DND-41 (cell line): ENCODE measurements around the gene CTNNBL1.
"Not testable (repeated sequence)": the region's sequence is repeated elsewhere in the genome, so short reads cannot be mapped to it uniquely, and the experiment has no call there.

Experiments
- ATAC-seq: fragments of 200-7000 bp; cut with Tn5 transposase; 3 replicates; pipeline ENCODE4 v1.9.1; 2021; ENCODE audit warnings: low read depth; ENCODE audit not compliant: insufficient read depth
- DNase-seq: peaks from one replicate; pipeline ENCODE4 v3.0.0-alpha.2; 2020
- H2AFZ ChIP-seq: 2 replicates; pipeline ENCODE4 v1.6.0; 2012; ENCODE audit warnings: low read depth, low read length
- H3K27ac ChIP-seq: 2 replicates; pipeline ENCODE4 v1.5.1; 2012; ENCODE audit warnings: low read length, inconsistent platforms
- H3K27me3 ChIP-seq: fragments of 200-600 bp; sonication (generic); 2 replicates; pipeline ENCODE4 v1.6.0; 2012; ENCODE audit warnings: low read length, mild to moderate bottlenecking, inconsistent platforms; ENCODE audit not compliant: insufficient read depth, poor library complexity
- H3K36me3 ChIP-seq: 2 replicates; pipeline ENCODE4 v1.5.1; 2012; ENCODE audit warnings: low read length, inconsistent platforms; ENCODE audit not compliant: insufficient read depth
- H3K4me1 ChIP-seq: 2 replicates; pipeline ENCODE4 v1.5.1; 2012; ENCODE audit warnings: mild to moderate bottlenecking, low read length; ENCODE audit not compliant: insufficient read depth
- H3K4me2 ChIP-seq: 2 replicates; pipeline ENCODE4 v1.6.0; 2012; ENCODE audit warnings: mild to moderate bottlenecking, moderate library complexity, low read length, inconsistent platforms; ENCODE audit not compliant: insufficient read depth
- H3K4me3 ChIP-seq, 2 experiments: fragments of 200-600 bp in 1 of 2; shearing (Covaris generic) in 1 of 2; 2 replicates each; pipeline ENCODE4 v1.5.1; 2012 to 2016; ENCODE audit warnings: inconsistent platforms in 2 of 2, low read length in 2 of 2, mild to moderate bottlenecking in 2 of 2, low read depth in 1 of 2, moderate library complexity in 1 of 2
- H3K79me2 ChIP-seq: 2 replicates; pipeline ENCODE4 v1.6.0; 2012; ENCODE audit warnings: low read length, inconsistent platforms; ENCODE audit not compliant: insufficient read depth
- H3K9ac ChIP-seq: 2 replicates; pipeline ENCODE4 v1.6.0; 2012; ENCODE audit warnings: low read depth, mild to moderate bottlenecking, inconsistent platforms, low read length, moderate library complexity
- H3K9me3 ChIP-seq: 2 replicates; pipeline ENCODE4 v1.5.1; 2012; ENCODE audit warnings: low read length, moderate library complexity, mild to moderate bottlenecking, inconsistent platforms; ENCODE audit not compliant: insufficient read depth, severe bottlenecking
- H4K20me1 ChIP-seq: 2 replicates; pipeline ENCODE4 v1.6.0; 2012; ENCODE audit warnings: low read length; ENCODE audit not compliant: insufficient read depth
- EZH2 ChIP-seq: IDR thresholded peaks from 3 replicates; pipeline ENCODE4 v1.6.1; 2012; ENCODE audit warnings: borderline replicate concordance, low read depth, mild to moderate bottlenecking, moderate library complexity, low read length, inconsistent platforms; ENCODE audit not compliant: severe bottlenecking
- TF ChIP-seq, protein P1 (sequence below): IDR thresholded peaks from 2 replicates; pipeline ENCODE4 v1.5.1; 2012; ENCODE audit warnings: borderline replicate concordance, low read length, moderate library complexity, mild to moderate bottlenecking; ENCODE audit not compliant: poor library complexity, severe bottlenecking; ENCODE audit errors: extremely low read depth

The CTNNBL1 gene

DNA sequence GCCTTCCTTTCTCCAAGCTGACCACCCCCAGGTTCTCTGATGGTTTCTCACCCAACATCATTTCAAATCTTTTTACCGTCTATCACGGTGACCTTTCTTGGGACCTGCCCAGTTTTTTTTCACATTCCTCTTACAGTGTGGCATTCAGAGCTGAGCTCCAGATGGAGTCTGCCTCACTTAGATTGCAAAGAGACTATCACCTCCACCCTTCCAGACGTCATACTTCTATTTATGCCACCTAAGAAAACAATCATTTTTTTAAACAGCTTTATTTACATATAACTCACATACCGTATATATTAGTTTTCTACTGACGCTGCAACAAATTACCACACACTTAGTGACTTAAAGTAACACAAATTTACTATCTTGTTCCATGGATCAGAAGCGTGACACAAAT is 32.3 kb upstream of the CTNNBL1 start:
- Histone ChIP-seq H3K27me3 (no peaks in the 10 kb centered on the region), H3K36me3 (no peaks in the 10 kb centered on the region), H4K20me1 (no peaks in the 10 kb centered on the region), H3K4me1 (no peaks in the 10 kb centered on the region), H3K9me3 (no peaks in the 10 kb centered on the region), H3K9ac (no peak overlapping the region), H3K27ac (no peak overlapping the region), H2AFZ (no peak overlapping the region), H3K4me2 (no peak overlapping the region), H3K4me3 (no peak overlapping the region), H3K79me2 (no peaks in the 10 kb centered on the region)
- TF ChIP-seq, protein P1, sequence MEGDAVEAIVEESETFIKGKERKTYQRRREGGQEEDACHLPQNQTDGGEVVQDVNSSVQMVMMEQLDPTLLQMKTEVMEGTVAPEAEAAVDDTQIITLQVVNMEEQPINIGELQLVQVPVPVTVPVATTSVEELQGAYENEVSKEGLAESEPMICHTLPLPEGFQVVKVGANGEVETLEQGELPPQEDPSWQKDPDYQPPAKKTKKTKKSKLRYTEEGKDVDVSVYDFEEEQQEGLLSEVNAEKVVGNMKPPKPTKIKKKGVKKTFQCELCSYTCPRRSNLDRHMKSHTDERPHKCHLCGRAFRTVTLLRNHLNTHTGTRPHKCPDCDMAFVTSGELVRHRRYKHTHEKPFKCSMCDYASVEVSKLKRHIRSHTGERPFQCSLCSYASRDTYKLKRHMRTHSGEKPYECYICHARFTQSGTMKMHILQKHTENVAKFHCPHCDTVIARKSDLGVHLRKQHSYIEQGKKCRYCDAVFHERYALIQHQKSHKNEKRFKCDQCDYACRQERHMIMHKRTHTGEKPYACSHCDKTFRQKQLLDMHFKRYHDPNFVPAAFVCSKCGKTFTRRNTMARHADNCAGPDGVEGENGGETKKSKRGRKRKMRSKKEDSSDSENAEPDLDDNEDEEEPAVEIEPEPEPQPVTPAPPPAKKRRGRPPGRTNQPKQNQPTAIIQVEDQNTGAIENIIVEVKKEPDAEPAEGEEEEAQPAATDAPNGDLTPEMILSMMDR = no peak
- no peak for TF ChIP-seq EZH2
- ATAC-seq = no peak
- DNase-seq = no peak

DNA sequence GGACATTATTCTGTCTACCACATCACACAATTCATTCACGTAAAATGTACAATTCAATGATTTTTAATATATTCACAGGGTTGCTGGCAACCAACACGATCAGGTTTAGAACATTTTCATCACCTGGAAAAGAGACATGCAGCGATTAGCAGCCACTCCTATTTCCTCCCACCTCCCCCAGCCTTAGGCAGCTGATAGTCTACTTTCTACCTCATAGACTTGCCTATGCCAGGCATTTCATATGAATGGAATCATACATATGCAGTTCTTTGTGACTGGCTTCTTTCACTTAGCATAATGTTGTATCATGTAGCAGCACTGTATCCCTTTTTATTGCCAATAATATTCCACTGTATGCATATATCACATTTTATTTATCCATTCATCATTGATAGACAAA is 31.5 kb upstream of the CTNNBL1 start:
- H2AFZ ChIP-seq = no peak overlapping the region
- H3K4me1 ChIP-seq = no peaks in the 10 kb centered on the region
- ATAC-seq = no peak

DNA sequence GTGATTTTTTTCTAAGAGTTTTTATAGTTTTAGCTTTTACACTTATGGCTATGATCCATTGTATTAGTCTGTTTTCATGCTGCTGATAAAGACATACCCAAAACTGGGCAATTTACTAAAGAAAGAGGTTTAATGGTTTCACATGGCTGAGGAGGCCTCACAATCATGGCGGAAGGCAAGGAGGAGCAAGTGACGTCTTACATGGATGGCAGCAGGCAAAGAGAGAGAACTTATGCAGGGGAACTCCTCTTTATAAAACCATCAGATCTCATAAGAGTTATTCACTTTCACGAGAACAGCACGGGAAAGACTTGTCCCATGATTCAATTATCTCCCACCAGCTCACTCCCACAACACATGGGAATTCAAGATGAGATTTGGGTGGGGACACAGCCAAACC is 29.2 kb upstream of the CTNNBL1 start:
- H3K36me3 ChIP-seq, H3K9me3 ChIP-seq, H2AFZ ChIP-seq, H3K4me2 ChIP-seq, H4K20me1 ChIP-seq, DNase-seq, H3K4me1 ChIP-seq, ATAC-seq, H3K27ac ChIP-seq, H3K4me3 ChIP-seq, H3K79me2 ChIP-seq, H3K9ac ChIP-seq, H3K27me3 ChIP-seq: not testable (repeated sequence)

More for the DNA sequence above, 31.5 kb upstream of the CTNNBL1 start:
- H3K27me3 ChIP-seq = no peaks in the 10 kb centered on the region
- H3K9ac ChIP-seq = no peak overlapping the region
- H3K4me2 ChIP-seq = no peak overlapping the region
- no peaks in the 10 kb centered on the region for H3K79me2 ChIP-seq
- DNase-seq = no peak
- H3K27ac ChIP-seq = no peak overlapping the region
- no peaks in the 10 kb centered on the region for H3K9me3 ChIP-seq
- no peak overlapping the region for H3K4me3 ChIP-seq
- H4K20me1 ChIP-seq = no peaks in the 10 kb centered on the region
- TF ChIP-seq EZH2 = no peak
- TF ChIP-seq, protein P1 = no peak
- no peaks in the 10 kb centered on the region for H3K36me3 ChIP-seq

DNA sequence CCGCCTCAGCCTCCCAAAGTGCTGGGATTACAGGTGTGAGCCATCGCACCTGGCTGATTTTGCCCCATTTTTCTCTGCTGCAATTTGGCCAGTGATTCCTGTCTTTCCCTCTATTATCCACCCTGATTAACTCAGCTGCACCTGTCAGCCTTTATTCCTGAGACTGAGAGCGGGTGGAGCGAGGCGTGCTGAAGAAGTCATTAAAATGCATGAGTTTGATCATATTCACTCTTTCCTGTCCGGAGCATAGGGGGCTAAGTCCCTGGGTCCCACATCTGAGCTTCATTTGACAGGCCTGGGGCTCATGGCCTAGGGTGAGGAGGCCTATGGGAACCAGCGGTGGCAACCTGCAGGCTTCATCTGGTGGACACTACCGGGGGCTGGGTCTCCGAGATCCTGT is 25.7 kb upstream of the CTNNBL1 start:
- H3K27ac ChIP-seq = no peak overlapping the region
- no peaks in the 10 kb centered on the region for H3K9me3 ChIP-seq
- no peak overlapping the region for H3K9ac ChIP-seq
- ATAC-seq (no peak), DNase-seq (no peak)
- no peaks in the 10 kb centered on the region for H3K79me2 ChIP-seq
- no peaks in the 10 kb centered on the region for H3K36me3 ChIP-seq
- H3K4me2 ChIP-seq = no peak overlapping the region
- no peaks in the 10 kb centered on the region for H4K20me1 ChIP-seq
- no peaks in the 10 kb centered on the region for H3K4me1 ChIP-seq
- no peak overlapping the region for H3K4me3 ChIP-seq
- no peaks in the 10 kb centered on the region for H3K27me3 ChIP-seq
- no peak overlapping the region for H2AFZ ChIP-seq
- TF ChIP-seq, protein P1 = no peak
- TF ChIP-seq EZH2 = no peak
